NB4 (cell line): ENCODE results near the gene CAVIN1.

Source experiments
- POLR2A ChIP-seq: IDR thresholded peaks from 2 replicates; pipeline ENCODE4 v1.6.1; 2011; ENCODE audit warnings: mild to moderate bottlenecking; ENCODE audit not compliant: insufficient read length; ENCODE audit errors: extremely low read depth
- TF ChIP-seq, protein P1 (sequence below): IDR thresholded peaks from one replicate; pipeline ENCODE4 v1.5.1; 2012; ENCODE audit warnings: low read depth, low read length
- TF ChIP-seq, protein P2 (sequence below): IDR thresholded peaks from 2 replicates; pipeline ENCODE4 v1.6.1; 2011; ENCODE audit warnings: low read depth, low read length

DNA sequence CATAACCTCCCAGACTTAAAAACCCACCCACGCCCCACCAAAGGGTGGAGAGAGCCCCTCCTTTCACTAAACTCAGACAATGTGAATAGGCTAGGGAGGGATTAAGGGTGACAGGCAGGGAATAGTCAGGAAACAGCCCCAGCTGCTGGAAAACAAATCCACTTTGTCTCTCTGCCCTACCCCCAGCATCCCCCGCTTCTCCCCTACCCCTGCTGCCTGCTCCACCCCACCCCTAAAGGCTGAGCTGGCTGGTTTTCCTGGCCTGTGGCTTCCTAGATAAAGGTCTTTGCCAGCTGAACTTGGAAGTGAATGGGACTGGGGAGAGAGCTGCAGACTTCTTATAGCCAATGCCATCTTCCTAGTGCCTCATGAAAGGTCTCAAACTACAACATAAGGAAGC lies 15.0 kb downstream of the CAVIN1 start:
- TF ChIP-seq POLR2A = no peak
- TF ChIP-seq, protein P1, sequence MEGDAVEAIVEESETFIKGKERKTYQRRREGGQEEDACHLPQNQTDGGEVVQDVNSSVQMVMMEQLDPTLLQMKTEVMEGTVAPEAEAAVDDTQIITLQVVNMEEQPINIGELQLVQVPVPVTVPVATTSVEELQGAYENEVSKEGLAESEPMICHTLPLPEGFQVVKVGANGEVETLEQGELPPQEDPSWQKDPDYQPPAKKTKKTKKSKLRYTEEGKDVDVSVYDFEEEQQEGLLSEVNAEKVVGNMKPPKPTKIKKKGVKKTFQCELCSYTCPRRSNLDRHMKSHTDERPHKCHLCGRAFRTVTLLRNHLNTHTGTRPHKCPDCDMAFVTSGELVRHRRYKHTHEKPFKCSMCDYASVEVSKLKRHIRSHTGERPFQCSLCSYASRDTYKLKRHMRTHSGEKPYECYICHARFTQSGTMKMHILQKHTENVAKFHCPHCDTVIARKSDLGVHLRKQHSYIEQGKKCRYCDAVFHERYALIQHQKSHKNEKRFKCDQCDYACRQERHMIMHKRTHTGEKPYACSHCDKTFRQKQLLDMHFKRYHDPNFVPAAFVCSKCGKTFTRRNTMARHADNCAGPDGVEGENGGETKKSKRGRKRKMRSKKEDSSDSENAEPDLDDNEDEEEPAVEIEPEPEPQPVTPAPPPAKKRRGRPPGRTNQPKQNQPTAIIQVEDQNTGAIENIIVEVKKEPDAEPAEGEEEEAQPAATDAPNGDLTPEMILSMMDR = no peak
- TF ChIP-seq, protein P2, sequence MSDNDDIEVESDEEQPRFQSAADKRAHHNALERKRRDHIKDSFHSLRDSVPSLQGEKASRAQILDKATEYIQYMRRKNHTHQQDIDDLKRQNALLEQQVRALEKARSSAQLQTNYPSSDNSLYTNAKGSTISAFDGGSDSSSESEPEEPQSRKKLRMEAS = no peak
